HUES48 (cell line): ENCODE measurements around the gene ZNF473.

ENCODE experiments used
- H3K27ac ChIP-seq: one replicate; pipeline ENCODE4 v1.7.0; 2013; ENCODE audit warnings: low read depth, low read length, inconsistent platforms
- H3K27me3 ChIP-seq: 2 replicates; pipeline ENCODE4 v1.6.1; 2013; ENCODE audit warnings: mild to moderate bottlenecking, low read length; ENCODE audit not compliant: control insufficient read depth, insufficient read depth
- H3K36me3 ChIP-seq: 2 replicates; pipeline ENCODE4 v1.6.1; 2013; ENCODE audit warnings: low read length; ENCODE audit not compliant: control insufficient read depth, insufficient read depth
- H3K4me1 ChIP-seq: 2 replicates; pipeline ENCODE4 v1.6.1; 2013; ENCODE audit warnings: mild to moderate bottlenecking, low read length; ENCODE audit not compliant: control insufficient read depth, insufficient read depth
- H3K4me3 ChIP-seq: 2 replicates; pipeline ENCODE4 v1.5.1; 2013; ENCODE audit warnings: mild to moderate bottlenecking, low read depth, low read length
- H3K9ac ChIP-seq: 2 replicates; pipeline ENCODE4 v1.6.1; 2013; ENCODE audit warnings: mild to moderate bottlenecking, low read depth, low read length, moderate library complexity
- H3K9me3 ChIP-seq: 2 replicates; pipeline ENCODE4 v1.6.1; 2013; ENCODE audit warnings: low read length; ENCODE audit not compliant: control insufficient read depth, insufficient read depth

ZNF473 gene

DNA sequence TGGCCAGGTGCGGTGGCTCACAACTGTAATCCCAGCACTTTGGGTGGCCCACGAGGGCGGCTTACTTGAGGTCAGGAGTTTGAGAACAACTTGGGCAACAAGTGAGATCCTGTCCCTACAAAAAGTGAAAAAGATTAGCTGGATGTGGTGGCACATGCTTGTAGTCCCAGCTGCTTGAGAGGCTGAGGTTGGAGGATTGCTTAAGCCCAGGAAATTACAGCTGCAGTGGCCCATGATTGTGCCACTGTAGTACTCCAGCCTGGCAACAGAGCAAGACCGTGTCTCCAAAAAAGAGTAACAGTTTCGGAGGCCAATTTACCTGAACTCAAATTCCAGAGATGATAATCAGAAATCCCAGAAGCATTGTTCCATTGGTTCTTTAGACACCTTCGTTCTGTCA is 4.4 kb downstream of the ZNF473 start:
- peaks cover 43% of the 10 kb centered on the region for H3K36me3 ChIP-seq
- H3K27ac ChIP-seq: no peak overlapping the region
- no peaks in the 10 kb centered on the region for H3K4me1 ChIP-seq
- H3K4me3 ChIP-seq: no peak overlapping the region
- H3K9me3 ChIP-seq: no peaks in the 10 kb centered on the region
- H3K9ac ChIP-seq: no peak overlapping the region
- no peaks in the 10 kb centered on the region for H3K27me3 ChIP-seq

DNA sequence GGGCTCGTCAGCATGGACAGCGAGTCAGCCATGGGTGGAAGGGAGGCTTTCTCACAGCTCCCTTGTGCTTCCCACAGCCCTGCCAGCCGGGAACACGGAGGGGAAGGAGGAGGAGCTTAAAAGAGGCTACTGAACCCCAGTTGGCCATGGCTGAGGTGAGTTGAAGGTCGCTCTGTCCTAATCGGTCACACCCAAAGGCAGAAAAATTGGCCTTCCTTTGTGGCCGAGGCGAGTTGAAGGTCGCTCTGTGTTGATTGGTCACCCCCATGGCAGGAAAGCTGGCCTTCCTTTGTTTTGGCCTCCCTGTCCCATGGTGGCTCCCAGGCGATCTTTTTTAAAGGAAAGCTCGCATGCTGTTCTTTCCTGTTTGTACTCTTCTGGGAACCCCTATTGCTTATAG is 5.1 kb downstream of the ZNF473 start:
- no peak overlapping the region for H3K27ac ChIP-seq
- no peaks in the 10 kb centered on the region for H3K27me3 ChIP-seq
- no peaks in the 10 kb centered on the region for H3K4me1 ChIP-seq
- peaks cover 43% of the 10 kb centered on the region for H3K36me3 ChIP-seq
- H3K4me3 ChIP-seq: no peak overlapping the region
- no peaks in the 10 kb centered on the region for H3K9me3 ChIP-seq
- no peak overlapping the region for H3K9ac ChIP-seq

DNA sequence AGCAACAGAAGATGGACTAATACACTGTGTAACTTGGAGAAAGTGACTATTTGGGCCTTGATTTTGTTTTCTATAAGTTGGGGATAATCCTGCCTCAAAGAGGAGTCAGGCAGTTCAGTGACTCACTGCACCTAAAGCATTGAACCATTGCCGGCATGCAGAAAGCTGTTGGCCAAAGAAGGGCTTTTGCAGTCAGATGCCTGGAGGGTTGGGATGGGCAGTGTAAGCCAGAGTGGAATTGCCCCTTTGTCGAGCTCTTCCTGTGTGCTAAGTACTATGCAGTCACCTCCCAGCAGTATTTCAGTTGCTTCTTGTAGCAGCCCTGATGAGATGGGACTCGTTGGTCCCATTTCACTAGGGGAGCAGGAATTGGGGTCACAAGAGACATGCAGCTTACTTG is 11.1 kb downstream of the ZNF473 start:
- H3K4me1 ChIP-seq: no peaks in the 10 kb centered on the region
- H3K9ac ChIP-seq: no peak overlapping the region
- peaks cover 4% of the 10 kb centered on the region; the same call in 1 of the 2 replicates for H3K9me3 ChIP-seq
- H3K27ac ChIP-seq: no peak overlapping the region
- H3K36me3 ChIP-seq: peaks cover 72% of the 10 kb centered on the region
- H3K4me3 ChIP-seq: no peak overlapping the region
- H3K27me3 ChIP-seq: no peaks in the 10 kb centered on the region

GRCh38 chr19:50039968-50040367 is 14.2 kb downstream of the ZNF473 start:
- Histone ChIP-seq H3K9ac (no peak overlapping the region), H3K4me1 (no peaks in the 10 kb centered on the region), H3K9me3 (peaks cover 31% of the 10 kb centered on the region), H3K4me3 (no peak overlapping the region), H3K27me3 (no peaks in the 10 kb centered on the region), H3K36me3 (peaks cover 72% of the 10 kb centered on the region), H3K27ac (no peak overlapping the region)

- H3K27ac ChIP-seq: no peak overlapping the region
- peaks cover 41% of the 10 kb centered on the region for H3K9me3 ChIP-seq
- H3K27me3 ChIP-seq: no peaks in the 10 kb centered on the region
- no peak overlapping the region for H3K9ac ChIP-seq
- peaks cover 82% of the 10 kb centered on the region for H3K36me3 ChIP-seq
- no peak overlapping the region for H3K4me3 ChIP-seq
- no peaks in the 10 kb centered on the region for H3K4me1 ChIP-seq
Observed at GRCh38 chr19:50040967-50041366, 15.2 kb downstream of the ZNF473 start.

DNA sequence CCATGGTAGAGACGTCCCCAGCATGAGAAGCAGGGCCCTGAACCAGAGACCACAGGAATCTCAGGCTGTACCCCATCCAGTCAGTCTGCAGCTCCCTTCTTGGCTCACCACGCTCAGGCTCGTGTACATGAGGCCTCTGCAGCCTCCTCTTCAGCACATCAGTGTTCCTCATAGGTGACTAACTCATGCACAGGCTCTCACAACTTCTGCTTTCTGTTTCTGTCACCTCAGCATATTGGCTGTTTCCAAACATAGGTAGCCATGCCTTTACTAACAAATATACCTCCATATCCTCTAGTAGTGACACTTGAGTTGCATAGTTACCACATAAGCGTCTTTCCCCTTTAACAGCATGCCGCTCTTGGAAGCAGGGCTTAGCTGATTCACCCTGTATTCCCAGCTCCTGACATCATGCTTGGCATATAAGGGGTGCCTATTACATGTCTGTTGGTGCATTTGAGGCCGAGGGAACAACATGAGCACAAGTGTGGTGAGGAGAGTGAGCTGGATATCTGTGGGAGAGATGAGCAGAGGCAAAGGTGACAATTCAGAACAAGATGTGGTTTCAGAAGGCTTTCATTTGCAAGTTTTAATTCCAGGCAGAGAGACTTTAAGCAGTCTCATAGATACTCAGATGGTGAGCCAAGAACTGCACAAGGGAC is 16.7 kb downstream of the ZNF473 start:
- H3K4me3 ChIP-seq: no peak overlapping the region
- H3K36me3 ChIP-seq: peaks cover 91% of the 10 kb centered on the region
- peaks cover 55% of the 10 kb centered on the region for H3K9me3 ChIP-seq
- no peak overlapping the region for H3K9ac ChIP-seq
- H3K27me3 ChIP-seq: no peaks in the 10 kb centered on the region
- no peak overlapping the region for H3K27ac ChIP-seq
- no peaks in the 10 kb centered on the region for H3K4me1 ChIP-seq

GRCh38 chr19:50043967-50044366 is 18.2 kb downstream of the ZNF473 start:
- Histone ChIP-seq H3K4me1 (no peaks in the 10 kb centered on the region), H3K36me3 (peaks cover 92% of the 10 kb centered on the region), H3K27ac (no peak overlapping the region), H3K9me3 (peaks cover 67% of the 10 kb centered on the region), H3K9ac (no peak overlapping the region), H3K27me3 (no peaks in the 10 kb centered on the region), H3K4me3 (no peak overlapping the region)

DNA sequence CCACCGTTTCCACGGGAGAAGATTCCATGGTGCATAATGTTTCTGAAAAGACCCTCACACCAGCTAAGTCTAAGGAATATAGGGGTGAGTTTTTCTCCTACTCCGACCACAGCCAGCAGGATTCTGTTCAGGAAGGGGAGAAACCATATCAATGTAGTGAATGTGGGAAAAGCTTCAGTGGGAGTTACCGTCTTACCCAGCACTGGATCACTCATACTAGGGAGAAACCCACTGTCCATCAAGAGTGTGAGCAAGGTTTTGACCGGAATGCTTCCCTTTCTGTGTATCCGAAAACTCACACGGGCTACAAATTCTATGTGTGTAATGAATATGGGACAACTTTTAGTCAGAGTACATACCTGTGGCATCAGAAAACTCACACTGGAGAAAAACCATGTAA is 19.1 kb downstream of the ZNF473 start:
- H3K9ac ChIP-seq: no peak overlapping the region
- peaks cover 67% of the 10 kb centered on the region for H3K9me3 ChIP-seq
- no peaks in the 10 kb centered on the region for H3K27me3 ChIP-seq
- H3K4me3 ChIP-seq: no peak overlapping the region
- peaks cover 82% of the 10 kb centered on the region for H3K36me3 ChIP-seq
- H3K27ac ChIP-seq: no peak overlapping the region
- no peaks in the 10 kb centered on the region for H3K4me1 ChIP-seq

- no peaks in the 10 kb centered on the region for H3K27me3 ChIP-seq
Observed at GRCh38 chr19:50046649-50047503, 21.1 kb downstream of the ZNF473 start.

DNA sequence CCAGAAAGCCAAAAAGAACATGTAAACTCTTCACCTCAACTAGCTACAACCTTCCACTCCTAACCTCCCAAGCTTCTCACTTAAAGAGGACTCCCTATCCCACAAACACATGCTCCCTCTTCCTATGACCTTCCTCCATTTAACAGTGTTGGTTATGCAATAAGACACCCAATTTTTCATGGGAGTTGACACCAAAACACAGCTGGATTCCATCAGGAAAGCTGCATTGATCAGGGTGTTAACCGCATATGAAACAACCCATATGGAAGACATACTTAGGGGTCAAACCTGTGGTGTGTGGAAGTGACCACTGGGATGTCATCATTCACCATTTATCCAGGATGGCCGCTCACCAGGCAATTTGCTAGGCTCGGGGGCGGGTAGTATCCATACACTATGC is 21.9 kb downstream of the ZNF473 start:
- peaks cover 55% of the 10 kb centered on the region for H3K36me3 ChIP-seq
- H3K9me3 ChIP-seq: peaks cover 57% of the 10 kb centered on the region
- H3K4me1 ChIP-seq: no peaks in the 10 kb centered on the region
- no peak overlapping the region for H3K27ac ChIP-seq
- no peak overlapping the region for H3K4me3 ChIP-seq
- no peak overlapping the region for H3K9ac ChIP-seq
- no peaks in the 10 kb centered on the region for H3K27me3 ChIP-seq

More at GRCh38 chr19:50046649-50047503, 21.1 kb downstream of the ZNF473 start:
- H3K4me3 ChIP-seq: no peak overlapping the region
- no peak overlapping the region for H3K9ac ChIP-seq
- H3K36me3 ChIP-seq: peaks cover 63% of the 10 kb centered on the region
- no peaks in the 10 kb centered on the region for H3K4me1 ChIP-seq
- peaks cover 64% of the 10 kb centered on the region for H3K9me3 ChIP-seq
- no peak overlapping the region for H3K27ac ChIP-seq
